ENCODE measurements around the gene SLC2A9. TPM values are rescaled to one million over a fixed set of nuclear protein-coding genes. Genes with fewer than 3 reads are reported as not detected.
A peak's percentile ranks its signal among the peaks of the same experiment; 100 is the strongest.

SLC2A9 gene
- total and polyA plus RNA-seq, 9 donors = 1.2 to 10.1 (median 4.8) TPM

DNA sequence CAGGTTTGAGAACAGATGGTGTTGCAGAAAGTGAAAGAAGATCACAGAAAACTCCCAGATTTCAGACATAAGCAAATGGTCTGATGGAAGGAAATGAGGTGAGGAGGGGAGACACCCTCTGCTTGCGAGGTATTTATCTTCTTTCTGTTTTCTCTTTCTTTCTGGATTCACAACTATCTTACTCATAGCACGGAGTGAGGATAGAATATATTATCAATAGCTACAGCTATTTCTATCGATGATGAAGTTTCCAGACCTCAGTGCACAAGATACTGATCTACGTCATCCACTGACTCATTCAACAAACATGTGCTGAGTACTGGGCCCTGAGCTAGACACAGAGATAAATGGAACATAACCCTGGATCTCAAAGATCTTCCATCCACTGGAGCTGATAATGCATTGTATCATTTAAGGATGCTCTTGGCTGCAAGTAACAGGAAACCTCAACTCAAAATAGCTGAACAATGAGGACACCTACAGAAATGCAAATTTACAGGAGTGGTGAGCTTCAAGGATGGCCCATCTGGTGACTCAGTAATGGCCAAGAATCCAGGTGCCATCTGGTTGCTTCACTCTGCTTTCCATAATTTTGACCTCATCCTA, 21.2 kb downstream of the SLC2A9 start:
- no peaks in the 10 kb centered on the region for H3K27me3 ChIP-seq
- 74 to 86% (median 84%) methylated on average over 4 of the region's 4 CpGs for WGBS, 3 donors
- no peaks in the 10 kb centered on the region for H3K9me3 ChIP-seq
- H3K27ac ChIP-seq = no peak overlapping the region
- TF ChIP-seq, protein P1, sequence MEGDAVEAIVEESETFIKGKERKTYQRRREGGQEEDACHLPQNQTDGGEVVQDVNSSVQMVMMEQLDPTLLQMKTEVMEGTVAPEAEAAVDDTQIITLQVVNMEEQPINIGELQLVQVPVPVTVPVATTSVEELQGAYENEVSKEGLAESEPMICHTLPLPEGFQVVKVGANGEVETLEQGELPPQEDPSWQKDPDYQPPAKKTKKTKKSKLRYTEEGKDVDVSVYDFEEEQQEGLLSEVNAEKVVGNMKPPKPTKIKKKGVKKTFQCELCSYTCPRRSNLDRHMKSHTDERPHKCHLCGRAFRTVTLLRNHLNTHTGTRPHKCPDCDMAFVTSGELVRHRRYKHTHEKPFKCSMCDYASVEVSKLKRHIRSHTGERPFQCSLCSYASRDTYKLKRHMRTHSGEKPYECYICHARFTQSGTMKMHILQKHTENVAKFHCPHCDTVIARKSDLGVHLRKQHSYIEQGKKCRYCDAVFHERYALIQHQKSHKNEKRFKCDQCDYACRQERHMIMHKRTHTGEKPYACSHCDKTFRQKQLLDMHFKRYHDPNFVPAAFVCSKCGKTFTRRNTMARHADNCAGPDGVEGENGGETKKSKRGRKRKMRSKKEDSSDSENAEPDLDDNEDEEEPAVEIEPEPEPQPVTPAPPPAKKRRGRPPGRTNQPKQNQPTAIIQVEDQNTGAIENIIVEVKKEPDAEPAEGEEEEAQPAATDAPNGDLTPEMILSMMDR (IDR thresholded peaks at IDR 0.05) = no peak
- TF ChIP-seq EP300 (IDR thresholded peaks at IDR 0.05) = no peak
- TF ChIP-seq POLR2A (IDR thresholded peaks at IDR 0.05) = no peak
- intact Hi-C loops (cut with DNase I) = loop anchor here in 1 of 4 donors (10.0 kb wide), 1 partner anchor 545 kb away; no protein-coding TSS in a partner anchor
- no peaks in the 10 kb centered on the region for H3K36me3 ChIP-seq
- H3K4me1 ChIP-seq (ENCODE audit: insufficient read depth) = peaks cover 4% of the 10 kb centered on the region
- no peak overlapping the region for H3K4me3 ChIP-seq
- no peak for DNase-seq

GRCh38 chr4:9997886-9998285, 23.4 kb downstream of the SLC2A9 start:
- intact Hi-C loops (cut with DNase I) = no loop called here
- no peaks in the 10 kb centered on the region for H3K9me3 ChIP-seq

DNA sequence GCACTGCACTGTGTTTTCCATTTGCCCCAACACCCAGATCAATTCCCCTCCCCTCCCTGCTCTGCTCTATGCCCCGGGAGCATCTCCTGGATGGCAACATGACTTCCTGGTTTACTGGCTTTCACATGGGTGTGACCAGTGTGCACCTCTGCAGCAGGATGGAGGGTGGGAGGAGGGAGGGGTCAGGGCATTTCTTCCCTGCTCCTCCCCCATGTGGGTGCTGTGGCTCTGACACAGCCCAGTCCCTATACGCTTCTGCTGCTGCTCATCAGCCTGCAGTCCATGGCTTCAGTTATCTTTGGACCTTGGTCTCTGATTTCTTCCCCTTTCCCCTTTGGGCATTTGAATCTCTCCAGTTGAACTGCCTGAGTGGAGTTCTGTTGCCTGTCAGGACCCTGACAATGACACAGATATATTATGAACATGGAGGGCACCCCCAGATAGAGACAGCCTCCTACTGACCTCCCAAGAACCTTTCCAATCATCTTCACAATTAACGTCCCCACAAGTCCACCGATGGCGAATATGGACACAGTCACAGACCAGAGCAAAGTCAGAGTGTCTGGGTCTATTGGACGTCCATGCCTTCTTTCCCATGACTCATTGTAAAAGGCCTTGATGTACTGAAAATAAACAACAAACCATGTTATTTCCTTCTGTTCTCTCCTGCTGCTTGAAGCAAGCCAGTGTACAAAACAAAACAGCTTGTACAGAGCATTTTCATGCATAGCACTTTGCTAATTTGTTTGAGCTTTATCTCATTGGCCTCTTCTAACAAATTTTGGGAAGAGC, 24.8 kb downstream of the SLC2A9 start:
- no peaks in the 10 kb centered on the region for H3K27me3 ChIP-seq
- DNase-seq = no peak
- H3K27ac ChIP-seq = peak overlapping the region in 1 of 2 donors; percentile 37
- 39 to 44% (median 41%) methylated on average over 6 of the region's 6 CpGs for WGBS, 3 donors
- H3K36me3 ChIP-seq = no peaks in the 10 kb centered on the region
- intact Hi-C loops (cut with DNase I) = no loop called here
- H3K4me1 ChIP-seq (ENCODE audit: insufficient read depth) = peaks cover 4% of the 10 kb centered on the region
- no peak overlapping the region for H3K4me3 ChIP-seq
- no peaks in the 10 kb centered on the region for H3K9me3 ChIP-seq
- TF ChIP-seq POLR2A (IDR thresholded peaks at IDR 0.05) (no peak), EP300 (IDR thresholded peaks at IDR 0.05) (no peak)
- TF ChIP-seq, protein P1 (IDR thresholded peaks at IDR 0.05) = no peak

More at GRCh38 chr4:9997886-9998285, 23.4 kb downstream of the SLC2A9 start:
- TF ChIP-seq POLR2A (IDR thresholded peaks at IDR 0.05) (no peak), EP300 (IDR thresholded peaks at IDR 0.05) (no peak)
- peaks cover 4% of the 10 kb centered on the region for H3K4me1 ChIP-seq (ENCODE audit: insufficient read depth)
- DNase-seq = no peak
- H3K27ac ChIP-seq = no peak overlapping the region
- H3K36me3 ChIP-seq = no peaks in the 10 kb centered on the region
- 59 to 78% (median 76%) methylated on average over 4 of the region's 4 CpGs for WGBS, 3 donors
- H3K4me3 ChIP-seq = no peak overlapping the region
- H3K27me3 ChIP-seq = no peaks in the 10 kb centered on the region

GRCh38 chr4:9994246-9994847, 26.9 kb downstream of the SLC2A9 start:
- Histone ChIP-seq H3K4me1 (ENCODE audit: insufficient read depth) (peaks cover 4% of the 10 kb centered on the region), H3K27me3 (no peaks in the 10 kb centered on the region), H3K4me3 (no peak overlapping the region), H3K9me3 (no peaks in the 10 kb centered on the region), H3K36me3 (no peaks in the 10 kb centered on the region), H3K27ac (no peak overlapping the region)
- no peak for DNase-seq
- WGBS, 3 donors = 86 to 97% (median 91%) methylated on average over 3 of the region's 3 CpGs
- intact Hi-C loops (cut with DNase I) = no loop called here
- TF ChIP-seq POLR2A (IDR thresholded peaks at IDR 0.05) = no peak
- no peak for TF ChIP-seq EP300 (IDR thresholded peaks at IDR 0.05)
- TF ChIP-seq, protein P1 (IDR thresholded peaks at IDR 0.05) = no peak
